ENCODE measurements around the gene DNAAF3.

The DNAAF3 gene

GRCh38 chr19:55116232-55116858 lies 50.1 kb downstream of the DNAAF3 start:
- peak; percentile 61 for DNase-seq (ENCODE audit: low spot score)

DNA sequence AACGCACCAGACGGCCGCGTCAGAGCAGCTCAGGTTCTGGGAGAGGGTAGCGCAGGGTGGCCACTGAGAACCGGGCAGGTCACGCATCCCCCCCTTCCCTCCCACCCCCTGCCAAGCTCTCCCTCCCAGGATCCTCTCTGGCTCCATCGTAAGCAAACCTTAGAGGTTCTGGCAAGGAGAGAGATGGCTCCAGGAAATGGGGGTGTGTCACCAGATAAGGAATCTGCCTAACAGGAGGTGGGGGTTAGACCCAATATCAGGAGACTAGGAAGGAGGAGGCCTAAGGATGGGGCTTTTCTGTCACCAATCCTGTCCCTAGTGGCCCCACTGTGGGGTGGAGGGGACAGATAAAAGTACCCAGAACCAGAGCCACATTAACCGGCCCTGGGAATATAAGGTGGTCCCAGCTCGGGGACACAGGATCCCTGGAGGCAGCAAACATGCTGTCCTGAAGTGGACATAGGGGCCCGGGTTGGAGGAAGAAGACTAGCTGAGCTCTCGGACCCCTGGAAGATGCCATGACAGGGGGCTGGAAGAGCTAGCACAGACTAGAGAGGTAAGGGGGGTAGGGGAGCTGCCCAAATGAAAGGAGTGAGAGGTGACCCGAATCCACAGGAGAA lies 50.9 kb downstream of the DNAAF3 start:
- peak; percentile 47 for DNase-seq (ENCODE audit: low spot score)

DNA sequence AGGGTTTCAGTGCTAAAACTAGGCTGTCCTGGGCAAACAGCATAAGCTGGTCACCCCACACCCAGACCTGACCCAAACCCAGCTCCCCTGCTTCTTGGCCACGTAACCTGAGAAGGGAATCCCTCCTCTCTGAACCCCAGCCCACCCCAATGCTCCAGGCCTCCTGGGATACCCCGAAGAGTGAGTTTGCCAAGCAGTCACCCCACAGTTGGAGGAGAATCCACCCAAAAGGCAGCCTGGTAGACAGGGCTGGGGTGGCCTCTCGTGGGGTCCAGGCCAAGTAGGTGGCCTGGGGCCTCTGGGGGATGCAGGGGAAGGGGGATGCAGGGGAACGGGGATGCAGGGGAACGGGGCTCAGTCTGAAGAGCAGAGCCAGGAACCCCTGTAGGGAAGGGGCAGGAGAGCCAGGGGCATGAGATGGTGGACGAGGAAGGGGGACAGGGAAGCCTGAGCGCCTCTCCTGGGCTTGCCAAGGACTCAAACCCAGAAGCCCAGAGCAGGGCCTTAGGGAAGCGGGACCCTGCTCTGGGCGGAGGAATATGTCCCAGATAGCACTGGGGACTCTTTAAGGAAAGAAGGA lies 51.8 kb downstream of the DNAAF3 start:
- DNase-seq (ENCODE audit: low spot score): peak; percentile 41

GRCh38 chr19:55113570-55114039 lies 52.8 kb downstream of the DNAAF3 start:
- peak; percentile 79 for DNase-seq (ENCODE audit: low spot score)

DNA sequence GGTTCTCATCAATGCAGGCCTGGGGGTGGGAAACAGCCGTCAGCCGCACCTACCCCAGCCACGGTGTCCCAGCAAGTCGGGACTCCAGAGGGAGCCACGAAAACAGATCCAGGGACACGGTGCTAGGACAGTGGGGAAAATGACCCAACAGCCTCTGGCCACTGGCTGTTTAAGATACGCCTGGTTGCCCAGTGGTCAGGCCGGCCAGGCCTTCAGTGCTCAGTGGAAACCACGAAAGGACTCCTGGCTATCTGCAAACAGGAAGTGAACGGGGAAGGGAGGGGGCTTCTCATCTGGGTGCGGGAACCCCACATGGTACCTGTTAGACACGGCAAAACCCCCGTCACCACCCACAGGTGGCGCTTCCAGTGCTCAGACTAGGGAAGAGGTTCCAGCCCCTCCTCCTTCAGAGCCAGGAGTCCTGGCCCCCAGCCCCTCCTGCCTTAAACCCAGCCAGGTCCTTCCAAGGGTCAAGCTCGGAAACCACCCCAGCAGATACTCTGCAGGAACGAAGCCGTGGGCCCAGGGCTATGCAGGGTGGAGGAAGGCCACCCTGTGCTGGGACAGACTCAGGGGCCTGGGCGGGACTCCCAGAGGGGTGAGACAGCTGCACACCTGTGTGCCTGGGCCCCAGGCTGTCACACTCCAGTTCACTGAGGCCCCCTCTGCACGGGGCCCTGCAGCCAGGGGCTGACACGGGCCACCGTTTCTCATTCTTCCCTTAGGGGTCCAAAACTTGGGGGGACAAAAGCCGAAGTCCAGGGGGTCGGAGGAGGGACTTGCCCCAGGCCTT lies 53.4 kb downstream of the DNAAF3 start:
- DNase-seq (ENCODE audit: low spot score): peak; percentile 49

- peak; percentile 43 for DNase-seq (ENCODE audit: low spot score)
These were observed 54.1 kb downstream of the DNAAF3 start for GRCh38 chr19:55112246-55112776.

DNA sequence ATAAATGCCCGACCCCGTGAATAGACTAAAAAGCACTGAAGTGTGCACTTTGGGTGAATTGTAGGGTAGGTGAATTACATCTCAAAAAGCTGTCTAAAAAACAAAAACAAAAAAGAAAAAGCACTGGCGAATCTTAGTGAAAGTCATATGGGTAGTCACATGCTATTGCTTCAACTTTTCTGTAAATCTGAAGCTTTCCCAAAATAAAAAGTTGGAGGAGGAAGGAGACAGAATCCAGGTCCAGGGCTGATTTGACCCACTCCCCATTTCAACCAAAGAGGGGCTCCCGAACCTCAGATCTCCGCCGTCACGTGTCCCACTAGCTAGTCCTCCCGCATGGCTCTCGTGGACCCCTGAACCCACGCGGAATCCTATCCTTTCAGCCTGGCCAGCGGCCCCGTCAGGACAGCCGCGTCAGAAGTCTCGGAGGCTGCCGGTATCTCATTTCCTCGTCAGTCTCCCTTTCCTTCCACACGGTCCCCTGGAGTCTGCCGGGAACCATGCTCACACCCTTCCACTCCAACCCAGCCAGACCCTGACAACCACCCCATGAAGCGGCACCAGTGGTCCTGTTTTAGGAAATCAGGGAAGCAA lies 55.1 kb downstream of the DNAAF3 start:
- DNase-seq (ENCODE audit: low spot score): no peak

DNA sequence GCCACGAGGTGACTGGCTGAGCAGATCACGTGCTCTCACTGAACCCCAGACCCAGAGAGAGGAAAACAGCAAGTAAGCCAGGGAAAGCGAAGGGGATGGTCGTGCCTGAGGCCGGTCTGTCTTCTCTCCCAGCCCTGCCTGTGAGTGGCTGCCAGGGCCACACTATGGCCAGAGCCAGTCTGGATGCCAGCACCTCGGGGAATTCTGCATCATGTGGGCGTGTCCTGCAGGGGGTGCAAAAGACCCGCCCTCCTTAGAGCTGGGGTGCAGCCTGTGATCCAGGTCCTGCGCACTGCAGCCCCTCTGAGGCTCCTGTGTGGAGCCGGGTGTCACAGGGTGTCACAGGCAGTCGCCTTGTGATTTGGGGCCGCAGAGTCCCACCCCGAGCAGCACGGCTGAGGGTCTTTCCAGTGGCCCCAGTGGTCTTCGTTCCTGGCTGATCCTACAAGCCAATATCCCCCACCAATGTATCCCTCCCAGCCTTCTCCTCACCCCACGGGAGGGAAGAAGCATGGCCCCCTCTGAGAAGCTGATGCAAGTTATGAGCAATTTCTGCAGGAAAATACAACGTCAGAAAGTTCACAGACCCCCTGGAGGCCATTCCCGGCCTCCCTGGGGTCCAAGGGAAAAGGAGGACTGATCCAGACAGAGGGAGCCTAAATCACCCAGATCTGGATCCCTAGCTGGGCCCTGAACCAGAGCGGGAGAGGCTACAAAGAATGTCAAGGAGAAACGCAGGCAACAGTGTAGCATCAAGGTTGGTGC lies 56.7 kb downstream of the DNAAF3 start:
- no peak for DNase-seq (ENCODE audit: low spot score)

Data from ecto neural progenitor cell (in vitro differentiated cells).